Nephron progenitor cell (in vitro differentiated cells): ENCODE measurements around the gene KDM4B.
"Not testable (repeated sequence)": the region's sequence is repeated elsewhere in the genome, so short reads cannot be mapped to it uniquely, and the experiment has no call there.

Experiments used
- DNase-seq: peaks from one replicate; pipeline ENCODE4 v3.0.0; 2021
- H3K27ac Mint-ChIP-seq: 2 replicates; pipeline ENCODE4 v1.8.0; 2021; ENCODE audit warnings: mild to moderate bottlenecking, moderate library complexity, mixed read lengths
- H3K27me3 Mint-ChIP-seq: 2 replicates; pipeline ENCODE4 v1.8.0; 2021; ENCODE audit warnings: mild to moderate bottlenecking, low read depth, mixed read lengths; ENCODE audit not compliant: poor library complexity
- H3K36me3 Mint-ChIP-seq: 2 replicates; pipeline ENCODE4 v1.8.0; 2021; ENCODE audit warnings: low read depth, mixed read lengths
- H3K4me1 Mint-ChIP-seq: 2 replicates; pipeline ENCODE4 v1.8.0; 2021; ENCODE audit warnings: mixed read lengths
- H3K4me3 Mint-ChIP-seq: 2 replicates; pipeline ENCODE4 v1.8.0; 2021; ENCODE audit warnings: mild to moderate bottlenecking, moderate library complexity, mixed read lengths
- H3K9me3 Mint-ChIP-seq: 2 replicates; pipeline ENCODE4 v1.8.0; 2021; ENCODE audit warnings: mild to moderate bottlenecking, moderate library complexity, mixed read lengths
- TF ChIP-seq, protein P1 (sequence below): fragments of 200-600 bp; sonication (generic); IDR thresholded peaks from 2 replicates; pipeline ENCODE4 v1.5.0; 2021; ENCODE audit warnings: antibody characterized with exemption

KDM4B gene

GRCh38 chr19:5188548-5189317 is 219.8 kb downstream of the KDM4B start:
- no peaks in the 10 kb centered on the region for H3K36me3 Mint-ChIP-seq
- no peak overlapping the region for H3K27ac Mint-ChIP-seq
- H3K4me1 Mint-ChIP-seq: peaks cover 16% of the 10 kb centered on the region
- H3K9me3 Mint-ChIP-seq: no peaks in the 10 kb centered on the region
- peaks cover 28% of the 10 kb centered on the region for H3K27me3 Mint-ChIP-seq
- no peak for DNase-seq
- TF ChIP-seq, protein P1, sequence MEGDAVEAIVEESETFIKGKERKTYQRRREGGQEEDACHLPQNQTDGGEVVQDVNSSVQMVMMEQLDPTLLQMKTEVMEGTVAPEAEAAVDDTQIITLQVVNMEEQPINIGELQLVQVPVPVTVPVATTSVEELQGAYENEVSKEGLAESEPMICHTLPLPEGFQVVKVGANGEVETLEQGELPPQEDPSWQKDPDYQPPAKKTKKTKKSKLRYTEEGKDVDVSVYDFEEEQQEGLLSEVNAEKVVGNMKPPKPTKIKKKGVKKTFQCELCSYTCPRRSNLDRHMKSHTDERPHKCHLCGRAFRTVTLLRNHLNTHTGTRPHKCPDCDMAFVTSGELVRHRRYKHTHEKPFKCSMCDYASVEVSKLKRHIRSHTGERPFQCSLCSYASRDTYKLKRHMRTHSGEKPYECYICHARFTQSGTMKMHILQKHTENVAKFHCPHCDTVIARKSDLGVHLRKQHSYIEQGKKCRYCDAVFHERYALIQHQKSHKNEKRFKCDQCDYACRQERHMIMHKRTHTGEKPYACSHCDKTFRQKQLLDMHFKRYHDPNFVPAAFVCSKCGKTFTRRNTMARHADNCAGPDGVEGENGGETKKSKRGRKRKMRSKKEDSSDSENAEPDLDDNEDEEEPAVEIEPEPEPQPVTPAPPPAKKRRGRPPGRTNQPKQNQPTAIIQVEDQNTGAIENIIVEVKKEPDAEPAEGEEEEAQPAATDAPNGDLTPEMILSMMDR: no peak
- no peak overlapping the region for H3K4me3 Mint-ChIP-seq

- TF ChIP-seq, protein P1: no peak
These were observed 220.3 kb downstream of the KDM4B start for GRCh38 chr19:5189318-5189607.

GRCh38 chr19:5191091-5191490 is 222.2 kb downstream of the KDM4B start:
- Mint-ChIP-seq H3K4me1 (peaks cover 16% of the 10 kb centered on the region), H3K36me3 (no peaks in the 10 kb centered on the region), H3K9me3 (no peaks in the 10 kb centered on the region), H3K27ac (no peak overlapping the region), H3K27me3 (peaks cover 25% of the 10 kb centered on the region), H3K4me3 (no peak overlapping the region)
- TF ChIP-seq, protein P1: no peak
- DNase-seq: no peak

More at GRCh38 chr19:5189318-5189607, 220.3 kb downstream of the KDM4B start:
- H3K36me3 Mint-ChIP-seq: no peaks in the 10 kb centered on the region
- no peak for DNase-seq
- peaks cover 28% of the 10 kb centered on the region for H3K27me3 Mint-ChIP-seq
- H3K27ac Mint-ChIP-seq: no peak overlapping the region
- H3K9me3 Mint-ChIP-seq: no peaks in the 10 kb centered on the region
- H3K4me1 Mint-ChIP-seq: peaks cover 16% of the 10 kb centered on the region
- no peak overlapping the region for H3K4me3 Mint-ChIP-seq

GRCh38 chr19:5192568-5192967 is 223.7 kb downstream of the KDM4B start:
- H3K9me3 Mint-ChIP-seq: no peaks in the 10 kb centered on the region
- no peaks in the 10 kb centered on the region for H3K36me3 Mint-ChIP-seq
- TF ChIP-seq, protein P1: no peak
- H3K4me1 Mint-ChIP-seq: peaks cover 16% of the 10 kb centered on the region
- no peak overlapping the region for H3K4me3 Mint-ChIP-seq
- DNase-seq: no peak
- peak overlapping the region; percentile 48 for H3K27ac Mint-ChIP-seq
- H3K27me3 Mint-ChIP-seq: peaks cover 17% of the 10 kb centered on the region

GRCh38 chr19:5193192-5193591 is 224.3 kb downstream of the KDM4B start:
- TF ChIP-seq, protein P1: no peak
- no peak for DNase-seq
- Mint-ChIP-seq H3K9me3 (no peaks in the 10 kb centered on the region), H3K27ac (no peak overlapping the region), H3K36me3 (no peaks in the 10 kb centered on the region), H3K4me1 (peaks cover 16% of the 10 kb centered on the region), H3K27me3 (peaks cover 14% of the 10 kb centered on the region), H3K4me3 (no peak overlapping the region)

DNA sequence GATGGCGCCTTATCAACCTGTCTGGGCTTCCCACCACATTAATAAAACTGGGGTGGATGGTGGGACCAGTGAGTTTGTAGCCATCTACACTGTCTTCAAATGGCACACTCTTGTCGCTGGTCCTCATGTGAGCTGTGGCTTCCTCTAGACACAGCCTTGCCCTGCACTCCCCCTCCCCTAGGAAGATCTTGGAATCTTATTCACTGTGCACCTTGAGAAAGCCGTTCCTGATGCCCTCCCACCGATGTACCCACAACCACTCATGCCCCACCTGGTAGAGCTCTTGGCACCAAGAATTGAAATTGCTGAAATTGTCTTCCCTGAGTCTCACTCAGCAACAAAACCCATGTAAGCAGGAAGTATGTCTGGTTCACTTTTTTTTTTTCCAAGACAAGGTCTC is 225.7 kb downstream of the KDM4B start:
- no peak overlapping the region for H3K4me3 Mint-ChIP-seq

DNA sequence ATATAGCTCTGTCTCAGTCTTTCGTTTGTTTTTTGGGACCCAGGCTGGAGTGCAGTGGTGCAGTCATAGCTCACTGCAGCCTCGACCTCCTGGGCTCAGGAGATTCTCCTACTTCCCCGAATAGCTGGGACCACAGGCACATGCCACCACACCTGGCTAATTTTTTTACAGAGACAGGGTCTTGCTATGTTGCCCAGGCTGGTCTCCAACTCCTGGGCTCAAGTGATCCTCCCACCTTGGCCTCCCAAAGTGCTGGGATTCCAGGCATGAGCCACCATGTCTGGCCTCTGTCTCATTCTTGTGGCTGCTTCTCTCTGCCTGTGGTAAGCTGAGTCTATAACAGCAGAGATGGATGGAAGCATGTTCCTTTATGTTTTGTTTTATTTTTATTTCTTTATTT is 226.7 kb downstream of the KDM4B start:
- H3K4me3 Mint-ChIP-seq, H3K36me3 Mint-ChIP-seq, H3K4me1 Mint-ChIP-seq, DNase-seq, H3K27ac Mint-ChIP-seq, H3K27me3 Mint-ChIP-seq: not testable (repeated sequence)
- H3K9me3 Mint-ChIP-seq: peaks cover 11% of the 10 kb centered on the region

More for the DNA sequence above, 225.7 kb downstream of the KDM4B start:
- DNase-seq: no peak
- TF ChIP-seq, protein P1: no peak
- peaks cover 8% of the 10 kb centered on the region for H3K27me3 Mint-ChIP-seq
- peaks cover 3% of the 10 kb centered on the region for H3K9me3 Mint-ChIP-seq
- no peak overlapping the region for H3K27ac Mint-ChIP-seq
- H3K4me1 Mint-ChIP-seq: peaks cover 7% of the 10 kb centered on the region
- H3K36me3 Mint-ChIP-seq: no peaks in the 10 kb centered on the region
